Spleen (tissue), 11 donors: ENCODE measurements around the gene NIT2. TPM values are rescaled to one million over a fixed set of nuclear protein-coding genes. Genes with fewer than 3 reads are reported as not detected.

Experiments used
- DNase-seq: peaks from one replicate; pipeline ENCODE4 v3.0.0-alpha.2; 2020
- H3K27ac ChIP-seq, 8 donors: fragments of 200-600 bp; sonication (generic) in 7 of 8; 1 replicate in 4 of 8; 2 replicates in 4 of 8; pipeline versions ENCODE4 v1.5.0 to v1.8.0; 2016 to 2021; ENCODE audit warnings: inconsistent platforms in 4 of 8, mild to moderate bottlenecking in 4 of 8, moderate library complexity in 1 of 8
- H3K27me3 ChIP-seq, 7 donors: fragments of 200-600 bp; sonication (generic) in 6 of 7; replicated peaks in 1 of 7; 1 replicate in 4 of 7; 2 replicates in 3 of 7; pipeline versions ENCODE4 v1.5.0 to v1.8.0; 2016 to 2021; ENCODE audit warnings: inconsistent platforms in 3 of 7, mild to moderate bottlenecking in 1 of 7
- H3K36me3 ChIP-seq, 6 donors: fragments of 200-600 bp; sonication (generic) in 5 of 6; 1 replicate in 4 of 6; 2 replicates in 2 of 6; pipeline versions ENCODE4 v1.5.0 to v1.8.0; 2016 to 2021; ENCODE audit warnings: inconsistent platforms in 2 of 6
- H3K4me1 ChIP-seq, 6 donors: fragments of 200-600 bp; sonication (generic) in 5 of 6; 1 replicate in 3 of 6; 2 replicates in 3 of 6; pipeline versions ENCODE4 v1.5.0 to v1.8.0; 2016 to 2021; ENCODE audit warnings: inconsistent platforms in 3 of 6
- H3K4me3 ChIP-seq, 8 donors: fragments of 200-600 bp; sonication (generic) in 7 of 8; 1 replicate in 4 of 8; 2 replicates in 4 of 8; pipeline versions ENCODE4 v1.5.0 to v1.8.0; 2016 to 2021; ENCODE audit warnings: inconsistent platforms in 4 of 8, mild to moderate bottlenecking in 4 of 8, moderate library complexity in 2 of 8
- H3K9me3 ChIP-seq, 8 donors: fragments of 200-600 bp; sonication (generic) in 7 of 8; 1 replicate in 4 of 8; 2 replicates in 4 of 8; pipeline versions ENCODE4 v1.5.0 to v1.8.0; 2016 to 2021; ENCODE audit warnings: inconsistent platforms in 4 of 8
- POLR2A ChIP-seq, 3 donors: fragments of 450-650 bp; IDR thresholded peaks; one replicate each; pipeline ENCODE4 v1.5.1; 2017; ENCODE audit warnings: antibody characterized with exemption in 3 of 3, mild to moderate bottlenecking in 1 of 3
- POLR2AphosphoS5 ChIP-seq, 3 donors: sonication (generic); formaldehyde crosslinking; IDR thresholded peaks; one replicate each; pipeline ENCODE4 v1.5.1; 2017; ENCODE audit warnings: antibody characterized with exemption in 3 of 3
- WGBS, 5 donors: extraction: QIAGEN DNeasy Blood & Tissue Kit in 3 of 5; methylation state at CpG; one replicate each; pipeline versions ENCODE4 v1.1.5 to v1.1.7; 2013 to 2018; 5-methylcytosine and 5-hydroxymethylcytosine counted together
- intact Hi-C: fragments of 100-400 bp; cut with DNase I; formaldehyde crosslinking; loops from one replicate; pipeline ENCODE4 v1.15.0; 2023; ENCODE audit warnings: low total_unique reads
- polyA plus RNA-seq, 3 donors: library from polyadenylated mRNA; stranded (reverse); fragments of 200-250 nt; gene quantifications; one replicate each; pipeline ENCODE4 v1.2.1, GENCODE V29; 2013
- total RNA-seq, 7 donors: library from RNA; depleted of rRNA in 3 of 7; stranded (reverse); fragments of >200 nt in 3 of 7; fragmentation: NEBNext Ultra II Directional in 4 of 7; extraction: Animal tissue kit (Norgen Biotek cat#: 25700) in 4 of 7; gene quantifications; one replicate each; pipeline versions ENCODE4 v1.1.0 to v1.2.1, GENCODE V29; 2016 to 2021
- TF ChIP-seq, protein P1 (sequence below), 11 experiments: fragments of 200-600 bp in 7 of 11; fragments of 450-650 bp in 4 of 11; sonication (generic) in 4 of 11; IDR thresholded peaks in 8 of 11; conservative IDR thresholded peaks in 3 of 11; 1 replicate in 7 of 11; 2 replicates in 4 of 11; pipeline versions ENCODE4 v1.4.0 to v1.8.0; 2016 to 2021; ENCODE audit warnings: antibody characterized with exemption in 11 of 11, inconsistent platforms in 4 of 11, mild to moderate bottlenecking in 1 of 11
- donor health status: healthy with polysubstance abuse.
- donor health status: DM: no; HTN: no; CAD: no; lungs with moderate emphysema.
- donor health status: DM: no; HTN: no; CAD: no.
- donor health status: Bipolar disorder and iron deficiency.
- donor health status: healthy.
- donor health status: DM: no; HTN: no; CAD: no.
- donor health status: DM: yes; HTN: yes; CAD: no.

NIT2 gene
- total and polyA plus RNA-seq, 10 donors, result 16.8 to 30.8 (median 24.7) TPM

DNA sequence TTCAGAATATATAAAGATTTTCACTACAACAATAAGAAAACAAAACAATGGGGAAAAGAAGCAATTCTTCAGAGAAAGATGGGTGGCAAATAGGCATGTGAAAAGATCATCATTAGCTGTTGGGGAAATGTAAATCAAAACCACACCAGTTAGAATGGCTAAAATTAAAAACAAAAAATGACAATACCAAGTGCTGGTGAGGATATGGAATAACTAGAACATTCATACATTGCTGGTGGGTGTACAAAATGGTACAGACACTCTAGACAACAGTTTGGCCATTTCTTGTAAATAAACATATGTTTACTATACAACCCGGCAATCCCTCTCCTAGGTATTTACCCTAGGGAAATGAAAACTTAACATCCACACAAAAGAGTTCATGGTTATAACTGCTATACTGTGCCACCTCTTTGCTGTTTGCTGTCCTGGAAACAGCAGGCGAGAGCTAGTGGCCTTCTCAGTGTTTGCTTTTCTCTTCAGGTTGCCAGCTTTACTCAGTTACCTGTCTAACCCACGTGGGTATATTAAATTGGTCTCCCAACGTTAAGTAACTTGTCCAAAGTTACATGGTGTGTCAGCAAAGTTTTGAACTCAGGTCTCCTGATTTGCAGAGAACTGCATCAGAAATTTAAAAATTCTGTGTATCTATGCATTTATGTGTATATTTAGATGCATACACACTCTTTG, 4.6 kb upstream of the NIT2 start:
- Histone ChIP-seq H3K36me3 (peaks cover 0 to 28% (median 1%) of the 10 kb centered on the region in 6 donors), H3K4me1 (peaks cover 0 to 15% (median 10%) of the 10 kb centered on the region in 6 donors), H3K9me3 (peaks cover 0 to 6% (median 5%) of the 10 kb centered on the region in 8 donors), H3K27ac (no peak overlapping the region), H3K27me3 (no peaks in the 10 kb centered on the region), H3K4me3 (no peak overlapping the region)
- TF ChIP-seq POLR2A (IDR thresholded peaks at IDR 0.05) (no peak), POLR2AphosphoS5 (IDR thresholded peaks at IDR 0.05) (no peak)
- TF ChIP-seq, protein P1, sequence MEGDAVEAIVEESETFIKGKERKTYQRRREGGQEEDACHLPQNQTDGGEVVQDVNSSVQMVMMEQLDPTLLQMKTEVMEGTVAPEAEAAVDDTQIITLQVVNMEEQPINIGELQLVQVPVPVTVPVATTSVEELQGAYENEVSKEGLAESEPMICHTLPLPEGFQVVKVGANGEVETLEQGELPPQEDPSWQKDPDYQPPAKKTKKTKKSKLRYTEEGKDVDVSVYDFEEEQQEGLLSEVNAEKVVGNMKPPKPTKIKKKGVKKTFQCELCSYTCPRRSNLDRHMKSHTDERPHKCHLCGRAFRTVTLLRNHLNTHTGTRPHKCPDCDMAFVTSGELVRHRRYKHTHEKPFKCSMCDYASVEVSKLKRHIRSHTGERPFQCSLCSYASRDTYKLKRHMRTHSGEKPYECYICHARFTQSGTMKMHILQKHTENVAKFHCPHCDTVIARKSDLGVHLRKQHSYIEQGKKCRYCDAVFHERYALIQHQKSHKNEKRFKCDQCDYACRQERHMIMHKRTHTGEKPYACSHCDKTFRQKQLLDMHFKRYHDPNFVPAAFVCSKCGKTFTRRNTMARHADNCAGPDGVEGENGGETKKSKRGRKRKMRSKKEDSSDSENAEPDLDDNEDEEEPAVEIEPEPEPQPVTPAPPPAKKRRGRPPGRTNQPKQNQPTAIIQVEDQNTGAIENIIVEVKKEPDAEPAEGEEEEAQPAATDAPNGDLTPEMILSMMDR (IDR thresholded peaks at IDR 0.05 in 8 of 11, conservative IDR thresholded peaks at IDR 0.05 in 3 of 11), result no peak
- intact Hi-C loops, result loop anchor here (5.0 kb wide), 1 partner anchor 68 kb away; the partner anchor contains the start of gene TBC1D23
- 82 to 90% (median 84%) methylated on average over 4 of the region's 4 CpGs for WGBS, 5 donors
- no peak for DNase-seq

DNA sequence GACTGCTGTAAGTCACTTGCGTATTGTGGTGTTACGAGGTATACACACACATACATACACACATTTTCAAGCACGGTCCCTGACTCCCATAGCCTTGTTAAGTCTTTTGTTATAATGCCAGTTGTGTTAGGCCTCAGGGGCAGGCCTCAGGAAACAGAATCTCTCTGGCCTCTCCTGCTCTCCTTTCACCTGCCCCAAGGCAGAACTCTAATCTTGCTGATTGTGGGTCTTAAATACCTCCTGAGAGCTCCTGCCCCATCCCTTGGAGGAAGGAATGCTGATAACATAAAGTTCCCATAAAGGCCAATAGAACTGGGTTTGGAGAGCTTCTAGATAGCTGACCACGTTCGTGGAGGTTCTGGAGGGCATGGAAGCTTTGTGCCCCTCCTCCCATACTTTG, 3.9 kb upstream of the NIT2 start:
- DNase-seq, result no peak
- Histone ChIP-seq H3K27me3 (no peaks in the 10 kb centered on the region), H3K27ac (no peak overlapping the region), H3K4me1 (peaks cover 6 to 22% (median 16%) of the 10 kb centered on the region in 6 donors), H3K9me3 (peaks cover 0 to 6% (median 5%) of the 10 kb centered on the region in 8 donors), H3K4me3 (no peak overlapping the region), H3K36me3 (peaks cover 0 to 21% (median 1%) of the 10 kb centered on the region in 6 donors)
- WGBS, 5 donors, result 87 to 96% (median 94%) methylated on average over 5 of the region's 5 CpGs
- no peak for TF ChIP-seq POLR2A (IDR thresholded peaks at IDR 0.05)
- TF ChIP-seq, protein P1 (IDR thresholded peaks at IDR 0.05 in 8 of 11, conservative IDR thresholded peaks at IDR 0.05 in 3 of 11), result no peak
- no peak for TF ChIP-seq POLR2AphosphoS5 (IDR thresholded peaks at IDR 0.05)
- intact Hi-C loops, result loop anchor here (5.0 kb wide), 1 partner anchor 68 kb away; the partner anchor contains the start of gene TBC1D23

DNA sequence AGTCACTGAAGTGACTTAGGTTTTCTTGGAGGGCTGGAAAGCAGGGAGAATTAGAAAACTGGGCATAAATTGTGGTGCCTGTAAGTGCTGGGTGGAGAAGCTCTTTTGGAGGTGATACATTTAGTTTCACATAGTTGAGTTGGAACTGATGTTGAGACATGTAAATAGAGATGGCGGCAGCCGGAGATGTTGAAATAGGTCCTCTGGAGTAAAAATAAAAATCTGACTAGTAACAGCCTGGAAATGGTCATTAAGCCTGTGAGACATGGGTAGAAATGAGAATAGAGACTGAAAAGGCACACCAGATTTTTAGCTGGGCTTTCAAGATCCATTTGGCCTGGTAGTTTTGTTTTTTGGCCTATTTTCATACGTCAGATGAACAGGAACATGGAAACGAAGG, 2.9 kb upstream of the NIT2 start:
- TF ChIP-seq POLR2A (IDR thresholded peaks at IDR 0.05), result no peak
- TF ChIP-seq POLR2AphosphoS5 (IDR thresholded peaks at IDR 0.05), result no peak
- TF ChIP-seq, protein P1 (IDR thresholded peaks at IDR 0.05 in 8 of 11, conservative IDR thresholded peaks at IDR 0.05 in 3 of 11), result no peak
- Histone ChIP-seq H3K36me3 (peaks cover 0 to 11% (median 0%) of the 10 kb centered on the region in 6 donors), H3K4me1 (peaks cover 6 to 27% (median 20%) of the 10 kb centered on the region in 6 donors), H3K9me3 (peaks cover 0 to 6% (median 5%) of the 10 kb centered on the region in 8 donors), H3K27me3 (no peaks in the 10 kb centered on the region), H3K27ac (no peak overlapping the region), H3K4me3 (no peak overlapping the region)
- intact Hi-C loops, result loop anchor here (5.0 kb wide), 1 partner anchor 69 kb away; the partner anchor contains the start of gene TBC1D23
- WGBS, 5 donors, result 86 to 97% (median 93%) methylated on average over 4 of the region's 4 CpGs
- no peak for DNase-seq

DNA sequence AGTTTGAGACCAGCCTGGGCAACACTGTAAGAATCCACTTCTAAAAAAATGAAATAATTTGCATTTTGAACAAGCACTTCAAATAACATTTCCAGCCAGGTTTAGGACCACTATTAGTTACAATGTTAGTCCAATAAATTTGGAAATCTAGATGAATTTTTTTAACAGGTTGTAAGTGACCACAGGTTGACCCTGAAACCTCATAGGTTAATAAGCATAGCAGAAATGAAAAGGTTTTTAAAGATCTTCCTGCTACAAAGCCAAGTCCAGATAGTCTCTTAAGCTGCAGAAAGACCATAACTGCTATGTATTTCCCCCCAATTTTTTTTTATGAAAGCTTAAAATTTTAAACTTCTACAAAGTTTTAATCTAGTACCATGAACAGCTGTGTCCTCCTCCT, 1.5 kb upstream of the NIT2 start:
- Histone ChIP-seq H3K4me3 (no peak overlapping the region), H3K27ac (no peak overlapping the region), H3K4me1 (peaks cover 6 to 27% (median 20%) of the 10 kb centered on the region in 6 donors), H3K9me3 (no peaks in the 10 kb centered on the region), H3K36me3 (no peaks in the 10 kb centered on the region), H3K27me3 (no peaks in the 10 kb centered on the region)
- no peak for DNase-seq
- no peak for TF ChIP-seq POLR2A (IDR thresholded peaks at IDR 0.05)
- TF ChIP-seq, protein P1 (IDR thresholded peaks at IDR 0.05 in 8 of 11, conservative IDR thresholded peaks at IDR 0.05 in 3 of 11), result no peak
- TF ChIP-seq POLR2AphosphoS5 (IDR thresholded peaks at IDR 0.05), result no peak
- intact Hi-C loops, result loop anchor here (5.0 kb wide), 1 partner anchor 71 kb away; the partner anchor contains the start of gene TBC1D23
